Measurements from ENCODE around the gene IL21R. TPM values are rescaled to one million over a fixed set of nuclear protein-coding genes. Genes with fewer than 3 reads are reported as not detected.

The IL21R gene
- total and polyA plus RNA-seq, 9 of the 15 experiments (the other 6 are each of a cell fraction or from before 2014, with no cell fraction given), result 0.04 to 0.34 (median 0.18) TPM; not detected in 1

DNA sequence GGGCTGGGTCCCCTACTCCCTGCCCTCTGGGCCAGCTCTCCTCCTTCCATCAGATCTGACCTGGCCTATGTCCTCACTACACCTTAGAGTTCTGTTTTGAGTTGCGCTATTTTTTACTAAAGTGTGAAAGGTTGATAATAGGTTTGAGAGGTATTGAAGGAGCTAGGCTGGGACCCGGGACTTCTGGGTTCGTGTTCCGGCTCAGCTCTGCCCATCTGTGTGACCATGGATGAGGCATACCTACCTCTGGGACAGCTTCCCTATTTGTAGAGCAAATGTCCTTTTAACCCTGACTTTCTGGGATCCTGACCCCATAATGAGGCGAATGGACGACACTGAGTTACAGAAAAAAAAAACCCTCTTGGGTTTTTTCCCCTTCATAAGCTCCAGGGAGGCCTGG, 36.0 kb downstream of the IL21R start (continued):
- TF ChIP-seq, protein P1, sequence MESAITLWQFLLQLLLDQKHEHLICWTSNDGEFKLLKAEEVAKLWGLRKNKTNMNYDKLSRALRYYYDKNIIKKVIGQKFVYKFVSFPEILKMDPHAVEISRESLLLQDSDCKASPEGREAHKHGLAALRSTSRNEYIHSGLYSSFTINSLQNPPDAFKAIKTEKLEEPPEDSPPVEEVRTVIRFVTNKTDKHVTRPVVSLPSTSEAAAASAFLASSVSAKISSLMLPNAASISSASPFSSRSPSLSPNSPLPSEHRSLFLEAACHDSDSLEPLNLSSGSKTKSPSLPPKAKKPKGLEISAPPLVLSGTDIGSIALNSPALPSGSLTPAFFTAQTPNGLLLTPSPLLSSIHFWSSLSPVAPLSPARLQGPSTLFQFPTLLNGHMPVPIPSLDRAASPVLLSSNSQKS (CRISPR knock-in tag; IDR thresholded peaks at IDR 0.05), result no peak
- no peak for TF ChIP-seq TEAD1 (CRISPR knock-in tag; IDR thresholded peaks at IDR 0.05)

DNA sequence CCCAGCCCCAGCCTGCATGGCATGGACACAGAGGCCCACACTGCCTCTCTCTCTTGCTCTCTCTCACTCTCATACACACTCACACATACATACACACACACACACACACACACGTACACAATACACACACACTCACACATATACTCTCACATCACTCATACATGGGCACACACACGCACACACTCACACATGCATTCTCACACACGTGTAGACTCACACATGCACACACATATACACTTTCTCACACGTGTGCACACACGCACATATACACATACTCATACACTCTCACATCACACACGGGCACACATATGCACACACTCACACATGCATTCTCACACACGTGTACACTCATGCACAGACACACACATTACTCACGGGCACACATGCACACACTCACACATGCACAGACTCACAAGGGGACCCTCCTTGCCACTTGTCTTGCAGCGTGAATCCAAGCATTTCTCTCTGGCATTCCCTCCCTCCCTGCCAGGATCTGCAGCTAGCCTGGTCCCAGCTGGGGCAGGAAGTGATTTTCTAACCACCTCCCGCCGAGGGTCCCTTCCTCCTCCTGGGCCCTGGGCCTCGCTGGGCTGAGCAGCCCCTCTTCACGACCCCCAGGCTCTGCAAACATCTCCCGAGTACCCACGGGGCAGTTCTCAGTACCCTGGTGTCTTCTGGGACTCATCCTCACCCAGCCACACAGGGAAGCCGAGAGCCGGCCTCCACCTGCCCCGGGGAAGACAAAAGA, 37.5 kb downstream of the IL21R start:
- Histone ChIP-seq H3K79me2 (ENCODE audit: control insufficient read depth, insufficient read depth, low read length) (no peaks in the 10 kb centered on the region), H3K4me3 (no peak overlapping the region), H3K9ac (ENCODE audit: insufficient read depth in 1 of 2, low read depth in 2 of 2, low read length in 2 of 2) (no peak overlapping the region), H2AFZ (ENCODE audit: low read depth, low read length) (no peak overlapping the region), H3K4me2 (ENCODE audit: insufficient read depth, low read length) (no peak overlapping the region), H3K27ac (ENCODE audit: extremely low read depth, low read depth, low read length) (no peak overlapping the region), H3K4me1 (replicated peaks in 1 of 2; ENCODE audit: control insufficient read depth in 2 of 2, insufficient read depth in 2 of 2, low read length in 2 of 2) (no peaks in the 10 kb centered on the region), H3K27me3 (ENCODE audit: control insufficient read depth in 2 of 2, insufficient read depth in 2 of 2, low read length in 2 of 2) (peaks cover 0 to 9% of the 10 kb centered on the region in 2 experiments; a peak in 2 of 5 replicates), H4K20me1 (replicated peaks; ENCODE audit: control insufficient read depth, insufficient read depth, low read length) (no peaks in the 10 kb centered on the region), H3K36me3 (ENCODE audit: control insufficient read depth, insufficient read depth, low read length) (no peaks in the 10 kb centered on the region), H3K9me1 (ENCODE audit: control insufficient read depth, insufficient read depth, low read length) (no peaks in the 10 kb centered on the region), H3K9me3 (replicated peaks; ENCODE audit: control insufficient read depth, insufficient read depth, low read depth, low read length) (0 out of 2 replicates have a peak, but pooled peaks cover 2% of the 10 kb centered on the region)
- no TSS peak for BruUV-seq (replicated peaks)
- intact Hi-C loops (cut with micrococcal nuclease), result no loop called here
- DNase-seq (ENCODE audit: extremely low read depth in 1 of 4, low spot score in 3 of 4) (no peak), FAIRE-seq (no peak), ATAC-seq (no peak)
- POLR2A ChIA-PET, result no interaction called here
- in situ Hi-C loops (cut with MboI), result no loop called here
- CTCF ChIA-PET (ENCODE audit: low intra/inter-chr PET ratio), result no interaction called here
- TF ChIP-seq, protein P2, sequence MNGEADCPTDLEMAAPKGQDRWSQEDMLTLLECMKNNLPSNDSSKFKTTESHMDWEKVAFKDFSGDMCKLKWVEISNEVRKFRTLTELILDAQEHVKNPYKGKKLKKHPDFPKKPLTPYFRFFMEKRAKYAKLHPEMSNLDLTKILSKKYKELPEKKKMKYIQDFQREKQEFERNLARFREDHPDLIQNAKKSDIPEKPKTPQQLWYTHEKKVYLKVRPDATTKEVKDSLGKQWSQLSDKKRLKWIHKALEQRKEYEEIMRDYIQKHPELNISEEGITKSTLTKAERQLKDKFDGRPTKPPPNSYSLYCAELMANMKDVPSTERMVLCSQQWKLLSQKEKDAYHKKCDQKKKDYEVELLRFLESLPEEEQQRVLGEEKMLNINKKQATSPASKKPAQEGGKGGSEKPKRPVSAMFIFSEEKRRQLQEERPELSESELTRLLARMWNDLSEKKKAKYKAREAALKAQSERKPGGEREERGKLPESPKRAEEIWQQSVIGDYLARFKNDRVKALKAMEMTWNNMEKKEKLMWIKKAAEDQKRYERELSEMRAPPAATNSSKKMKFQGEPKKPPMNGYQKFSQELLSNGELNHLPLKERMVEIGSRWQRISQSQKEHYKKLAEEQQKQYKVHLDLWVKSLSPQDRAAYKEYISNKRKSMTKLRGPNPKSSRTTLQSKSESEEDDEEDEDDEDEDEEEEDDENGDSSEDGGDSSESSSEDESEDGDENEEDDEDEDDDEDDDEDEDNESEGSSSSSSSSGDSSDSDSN (IDR thresholded peaks at IDR 0.05; ENCODE audit: borderline replicate concordance in 1 of 2, low read depth in 2 of 2, low read length in 2 of 2), result no peak
- TF ChIP-seq ZNF785 (CRISPR knock-in tag; IDR thresholded peaks at IDR 0.05), result no peak
- TF ChIP-seq RHOXF2B (CRISPR knock-in tag; conservative IDR thresholded peaks at IDR 0.05), result no peak
- TF ChIP-seq SMARCA5 (IDR thresholded peaks at IDR 0.05), result no peak
- TF ChIP-seq NCOA4 (IDR thresholded peaks at IDR 0.05; ENCODE audit: partially characterized antibody), result no peak
- TF ChIP-seq MEIS2 (IDR thresholded peaks at IDR 0.05; ENCODE audit: partially characterized antibody), result no peak
- TF ChIP-seq, protein P3, sequence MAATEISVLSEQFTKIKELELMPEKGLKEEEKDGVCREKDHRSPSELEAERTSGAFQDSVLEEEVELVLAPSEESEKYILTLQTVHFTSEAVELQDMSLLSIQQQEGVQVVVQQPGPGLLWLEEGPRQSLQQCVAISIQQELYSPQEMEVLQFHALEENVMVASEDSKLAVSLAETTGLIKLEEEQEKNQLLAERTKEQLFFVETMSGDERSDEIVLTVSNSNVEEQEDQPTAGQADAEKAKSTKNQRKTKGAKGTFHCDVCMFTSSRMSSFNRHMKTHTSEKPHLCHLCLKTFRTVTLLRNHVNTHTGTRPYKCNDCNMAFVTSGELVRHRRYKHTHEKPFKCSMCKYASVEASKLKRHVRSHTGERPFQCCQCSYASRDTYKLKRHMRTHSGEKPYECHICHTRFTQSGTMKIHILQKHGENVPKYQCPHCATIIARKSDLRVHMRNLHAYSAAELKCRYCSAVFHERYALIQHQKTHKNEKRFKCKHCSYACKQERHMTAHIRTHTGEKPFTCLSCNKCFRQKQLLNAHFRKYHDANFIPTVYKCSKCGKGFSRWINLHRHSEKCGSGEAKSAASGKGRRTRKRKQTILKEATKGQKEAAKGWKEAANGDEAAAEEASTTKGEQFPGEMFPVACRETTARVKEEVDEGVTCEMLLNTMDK (IDR thresholded peaks at IDR 0.05; ENCODE audit: borderline replicate concordance, insufficient read depth, low read depth, low read length, poor library complexity, severe bottlenecking), result no peak
- no peak for TF ChIP-seq TAF1 (IDR thresholded peaks at IDR 0.05; ENCODE audit: control insufficient read depth, extremely low read depth, insufficient read depth, low read length, severe bottlenecking)
- no peak for TF ChIP-seq JUN (IDR thresholded peaks at IDR 0.05; ENCODE audit: borderline replicate concordance, low read depth, low read length)
- TF ChIP-seq JUN (CRISPR knock-in tag; IDR thresholded peaks at IDR 0.05; ENCODE audit: borderline replicate concordance), result no peak
- TF ChIP-seq RCOR1 (IDR thresholded peaks at IDR 0.05; ENCODE audit: borderline replicate concordance in 1 of 2, low read depth in 2 of 2, low read length in 2 of 2), result no peak
- WGBS (ENCODE audit: insufficient coverage, low coverage, missing lambda C conversion rate), result 14% methylated on average over 18 of the region's 18 CpGs
